ENCODE measurements around the gene MS4A13. TPM values are rescaled to one million over a fixed set of nuclear protein-coding genes. Genes with fewer than 3 reads are reported as not detected.
"Not testable (repeated sequence)": the region's sequence is repeated elsewhere in the genome, so short reads cannot be mapped to it uniquely, and the experiment has no call there.

The MS4A13 gene
- polyA plus RNA-seq, 1 donor, result not detected

- not testable (repeated sequence) for DNase-seq
Measured at GRCh38 chr11:60532383-60532782, 17.2 kb downstream of the MS4A13 start.

- DNase-seq, result not testable (repeated sequence)
Measured at GRCh38 chr11:60538627-60539026, 23.4 kb downstream of the MS4A13 start.

GRCh38 chr11:60544077-60544476, 28.9 kb downstream of the MS4A13 start:
- no peak for DNase-seq

GRCh38 chr11:60561254-60561653, 46.1 kb downstream of the MS4A13 start:
- DNase-seq, result no peak

GRCh38 chr11:60563553-60564235, 48.5 kb downstream of the MS4A13 start:
- no peak for DNase-seq

GRCh38 chr11:60566776-60567175, 51.6 kb downstream of the MS4A13 start:
- no peak for DNase-seq

- no peak for DNase-seq
Measured at GRCh38 chr11:60570970-60571369, 55.8 kb downstream of the MS4A13 start.

GRCh38 chr11:60589611-60590010, 74.4 kb downstream of the MS4A13 start:
- DNase-seq, result no peak

Other genes starting within 250 kb of the MS4A13 start
- 7.9 TPM for gene MS4A4A, start 234.7 kb upstream of the MS4A13 start, polyA plus RNA-seq (ENCODE audit: insufficient read length)
- not detected for gene MS4A6E, start 188.1 kb upstream of the MS4A13 start, polyA plus RNA-seq (ENCODE audit: insufficient read length)
- gene MS4A7, start 136.9 kb upstream of the MS4A13 start, polyA plus RNA-seq (ENCODE audit: insufficient read length), result 15.1 TPM
- 0.65 TPM for gene MS4A14, start 118.9 kb upstream of the MS4A13 start, polyA plus RNA-seq (ENCODE audit: insufficient read length)
- gene MS4A5, start 85.8 kb upstream of the MS4A13 start, polyA plus RNA-seq (ENCODE audit: insufficient read length), result not detected
- gene MS4A1, start 59.5 kb upstream of the MS4A13 start, polyA plus RNA-seq (ENCODE audit: insufficient read length), result 0.31 TPM
- gene MS4A12, start 22.6 kb upstream of the MS4A13 start, polyA plus RNA-seq (ENCODE audit: insufficient read length), result not detected
- 5.6 TPM for gene MS4A8, start 184.2 kb downstream of the MS4A13 start, polyA plus RNA-seq (ENCODE audit: insufficient read length)
- not detected for gene MS4A18, start 209.3 kb downstream of the MS4A13 start, polyA plus RNA-seq (ENCODE audit: insufficient read length)
- gene MS4A15, start 241.5 kb downstream of the MS4A13 start, polyA plus RNA-seq (ENCODE audit: insufficient read length), result not detected

Measured in hindlimb muscle (tissue), 1 donor.